Measurements from ENCODE around the gene HNRNPUL2. TPM values are rescaled to one million over a fixed set of nuclear protein-coding genes. Genes with fewer than 3 reads are reported as not detected.

The HNRNPUL2 gene
- total and polyA plus RNA-seq, 2 donors (not counting 3 experiments of a cell fraction or from before 2014, with no cell fraction given) = 18.3 to 56.2 TPM

DNA sequence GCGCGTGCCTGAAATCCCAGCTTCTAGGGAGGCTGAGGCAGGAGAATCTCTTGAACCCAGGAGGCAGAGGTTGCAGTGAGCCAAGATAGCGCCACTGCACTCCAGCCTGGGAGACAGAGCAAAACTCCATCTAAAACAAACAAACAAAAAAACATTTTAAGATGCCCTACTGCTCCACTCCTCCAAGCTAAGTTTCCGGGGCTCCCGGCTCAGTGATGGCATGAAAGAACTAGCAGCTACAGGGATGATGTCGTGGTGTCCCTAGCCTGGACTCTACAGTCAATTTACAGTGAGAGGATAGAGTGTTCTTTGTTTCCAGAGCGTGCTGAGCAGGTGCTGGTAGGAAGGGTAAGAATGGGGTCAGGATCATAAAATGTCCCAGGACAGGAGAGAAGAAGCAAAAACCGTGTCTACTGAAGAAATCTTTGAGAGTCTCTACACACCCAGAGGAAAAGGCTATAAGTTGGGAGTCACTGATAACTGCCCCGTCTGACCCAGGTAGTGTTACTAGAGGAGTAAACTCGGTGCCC, 27.9 kb upstream of the HNRNPUL2 start:
- peaks cover 5% of the 10 kb centered on the region for H3K4me1 ChIP-seq (ENCODE audit: control insufficient read depth, extremely low read depth, insufficient read depth, low read length)
- POLR2A ChIA-PET = interaction anchor here (0.5 to 0.6 kb wide), 2 partner anchors 900 to 996 kb away, joined by 3 read pairs; no protein-coding TSS in a partner anchor
- H3K27me3 ChIP-seq (ENCODE audit: control insufficient read depth in 2 of 2, insufficient read depth in 2 of 2, low read length in 2 of 2) = no peaks in the 10 kb centered on the region
- no peak overlapping the region for H3K4me3 ChIP-seq (replicated peaks in 1 of 3; ENCODE audit: insufficient read depth in 1 of 3, low read depth in 1 of 3, low read length in 3 of 3)
- no peak overlapping the region for H3K4me2 ChIP-seq (ENCODE audit: insufficient read depth, low read length)
- no peaks in the 10 kb centered on the region for H3K9me1 ChIP-seq (replicated peaks; ENCODE audit: control insufficient read depth, extremely low read depth, insufficient read depth, low read length)
- BruUV-seq (replicated peaks) = no TSS peak
- no peaks in the 10 kb centered on the region for H3K9me3 ChIP-seq (replicated peaks; ENCODE audit: control insufficient read depth, insufficient read depth, low read length)
- dilution Hi-C loops (cut with MboI; ENCODE audit: extremely low pct_ligation_motif_present, low sequenced_read_pairs) = no loop called here
- no peak for TF ChIP-seq MYC (IDR thresholded peaks at IDR 0.05; ENCODE audit: low read depth, low read length)
- no peak for TF ChIP-seq FOS (IDR thresholded peaks at IDR 0.05; ENCODE audit: borderline replicate concordance, insufficient read depth, low read length)
- no peak for TF ChIP-seq GATA2 (IDR thresholded peaks at IDR 0.05; ENCODE audit: insufficient read depth, insufficient read length, low read depth, low read length)
- TF ChIP-seq, protein P1, sequence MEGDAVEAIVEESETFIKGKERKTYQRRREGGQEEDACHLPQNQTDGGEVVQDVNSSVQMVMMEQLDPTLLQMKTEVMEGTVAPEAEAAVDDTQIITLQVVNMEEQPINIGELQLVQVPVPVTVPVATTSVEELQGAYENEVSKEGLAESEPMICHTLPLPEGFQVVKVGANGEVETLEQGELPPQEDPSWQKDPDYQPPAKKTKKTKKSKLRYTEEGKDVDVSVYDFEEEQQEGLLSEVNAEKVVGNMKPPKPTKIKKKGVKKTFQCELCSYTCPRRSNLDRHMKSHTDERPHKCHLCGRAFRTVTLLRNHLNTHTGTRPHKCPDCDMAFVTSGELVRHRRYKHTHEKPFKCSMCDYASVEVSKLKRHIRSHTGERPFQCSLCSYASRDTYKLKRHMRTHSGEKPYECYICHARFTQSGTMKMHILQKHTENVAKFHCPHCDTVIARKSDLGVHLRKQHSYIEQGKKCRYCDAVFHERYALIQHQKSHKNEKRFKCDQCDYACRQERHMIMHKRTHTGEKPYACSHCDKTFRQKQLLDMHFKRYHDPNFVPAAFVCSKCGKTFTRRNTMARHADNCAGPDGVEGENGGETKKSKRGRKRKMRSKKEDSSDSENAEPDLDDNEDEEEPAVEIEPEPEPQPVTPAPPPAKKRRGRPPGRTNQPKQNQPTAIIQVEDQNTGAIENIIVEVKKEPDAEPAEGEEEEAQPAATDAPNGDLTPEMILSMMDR (IDR thresholded peaks at IDR 0.05; ENCODE audit: extremely low read depth in 1 of 2, insufficient read depth in 1 of 2, low read depth in 1 of 2, low read length in 2 of 2) = no peak
- TF ChIP-seq, protein P2, sequence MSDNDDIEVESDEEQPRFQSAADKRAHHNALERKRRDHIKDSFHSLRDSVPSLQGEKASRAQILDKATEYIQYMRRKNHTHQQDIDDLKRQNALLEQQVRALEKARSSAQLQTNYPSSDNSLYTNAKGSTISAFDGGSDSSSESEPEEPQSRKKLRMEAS (IDR thresholded peaks at IDR 0.05; ENCODE audit: insufficient read depth, insufficient read length) = no peak
- TF ChIP-seq EZH2 (IDR thresholded peaks at IDR 0.05; ENCODE audit: borderline replicate concordance, low read depth, low read length, severe bottlenecking) = no peak
- no peak for TF ChIP-seq POLR2A (IDR thresholded peaks at IDR 0.05; ENCODE audit: low read depth, low read length)
- H3K79me2 ChIP-seq (ENCODE audit: control insufficient read depth, insufficient read depth, low read length) = peaks cover 10% of the 10 kb centered on the region
- H3K36me3 ChIP-seq (ENCODE audit: control insufficient read depth in 2 of 2, extremely low read depth in 1 of 2, insufficient read depth in 2 of 2, low read length in 2 of 2) = peaks cover 0 to 5% of the 10 kb centered on the region in 2 experiments
- H3K27ac ChIP-seq (ENCODE audit: insufficient read depth, low read depth, low read length) = no peak overlapping the region
- DNase-seq (ENCODE audit: low read depth, low spot score) = no peak
- CTCF ChIA-PET = interaction anchor here (1.8 to 2.7 kb wide), 2 partner anchors 31 to 32 kb away, joined by 4 to 26 read pairs; partner anchors contain the start of gene TMEM179B
- FAIRE-seq = no peak
- intact Hi-C loops (cut with micrococcal nuclease) = no loop called here
- no peak overlapping the region for H3K9ac ChIP-seq (replicated peaks; ENCODE audit: extremely low read depth, insufficient read depth, low read length)
- H4K20me1 ChIP-seq (replicated peaks; ENCODE audit: control insufficient read depth, extremely low read depth, insufficient read depth, low read length) = no peaks in the 10 kb centered on the region
- H2AFZ ChIP-seq (ENCODE audit: low read depth, low read length) = no peak overlapping the region
